ENCODE results near the gene TMEM252.

Gene TMEM252

GRCh38 chr9:68545033-68545705, 4.5 kb upstream of the TMEM252 start:
- DNase-seq (ENCODE audit: extremely low read depth in 1 of 2, low read depth in 1 of 2) = no peak

GRCh38 chr9:68541568-68541967, 885 bp upstream of the TMEM252 start:
- no peak for DNase-seq (ENCODE audit: extremely low read depth in 1 of 2, low read depth in 1 of 2)

GRCh38 chr9:68538200-68538599, 2.5 kb downstream of the TMEM252 start:
- no peak for DNase-seq (ENCODE audit: extremely low read depth in 1 of 2, low read depth in 1 of 2)

GRCh38 chr9:68537616-68537880, 3.1 kb downstream of the TMEM252 start:
- no peak for DNase-seq (ENCODE audit: extremely low read depth in 1 of 2, low read depth in 1 of 2)

- DNase-seq (ENCODE audit: extremely low read depth in 1 of 2, low read depth in 1 of 2) = no peak
Measured at GRCh38 chr9:68536876-68537615, 3.6 kb downstream of the TMEM252 start.

GRCh38 chr9:68533678-68534077, 7.0 kb downstream of the TMEM252 start:
- DNase-seq (ENCODE audit: extremely low read depth in 1 of 2, low read depth in 1 of 2) = no peak

GRCh38 chr9:68532131-68532530, 8.6 kb downstream of the TMEM252 start:
- no peak for DNase-seq (ENCODE audit: extremely low read depth in 1 of 2, low read depth in 1 of 2)

GRCh38 chr9:68530618-68531017, 10.1 kb downstream of the TMEM252 start:
- DNase-seq (ENCODE audit: extremely low read depth in 1 of 2, low read depth in 1 of 2) = no peak

GRCh38 chr9:68523367-68523936, 17.2 kb downstream of the TMEM252 start:
- DNase-seq (ENCODE audit: extremely low read depth in 1 of 2, low read depth in 1 of 2) = no peak

GRCh38 chr9:68522954-68523353, 17.7 kb downstream of the TMEM252 start:
- no peak for DNase-seq (ENCODE audit: extremely low read depth in 1 of 2, low read depth in 1 of 2)

- no peak for DNase-seq (ENCODE audit: extremely low read depth in 1 of 2, low read depth in 1 of 2)
Measured at GRCh38 chr9:68522131-68522530, 18.6 kb downstream of the TMEM252 start.

- DNase-seq (ENCODE audit: extremely low read depth in 1 of 2, low read depth in 1 of 2) = no peak
Measured at GRCh38 chr9:68515326-68516017, 25.2 kb downstream of the TMEM252 start.

- no peak for DNase-seq (ENCODE audit: extremely low read depth in 1 of 2, low read depth in 1 of 2)
Measured at GRCh38 chr9:68513981-68514380, 26.7 kb downstream of the TMEM252 start.

GRCh38 chr9:68513385-68513784, 27.3 kb downstream of the TMEM252 start:
- DNase-seq (ENCODE audit: extremely low read depth in 1 of 2, low read depth in 1 of 2) = no peak

GRCh38 chr9:68509689-68510088, 31.0 kb downstream of the TMEM252 start:
- no peak for DNase-seq (ENCODE audit: extremely low read depth in 1 of 2, low read depth in 1 of 2)

- DNase-seq (ENCODE audit: extremely low read depth in 1 of 2, low read depth in 1 of 2) = no peak
Measured at GRCh38 chr9:68508547-68508946, 32.1 kb downstream of the TMEM252 start.

GRCh38 chr9:68507806-68508145, 32.9 kb downstream of the TMEM252 start:
- DNase-seq (ENCODE audit: extremely low read depth in 1 of 2, low read depth in 1 of 2) = no peak

- no peak for DNase-seq (ENCODE audit: extremely low read depth in 1 of 2, low read depth in 1 of 2)
Measured at GRCh38 chr9:68507130-68507805, 33.4 kb downstream of the TMEM252 start.

GRCh38 chr9:68506551-68506950, 34.1 kb downstream of the TMEM252 start:
- no peak for DNase-seq (ENCODE audit: extremely low read depth in 1 of 2, low read depth in 1 of 2)

GRCh38 chr9:68505681-68506409, 34.8 kb downstream of the TMEM252 start:
- DNase-seq (ENCODE audit: extremely low read depth in 1 of 2, low read depth in 1 of 2) = no peak

- DNase-seq (ENCODE audit: extremely low read depth in 1 of 2, low read depth in 1 of 2) = no peak
Measured at GRCh38 chr9:68502279-68502678, 38.4 kb downstream of the TMEM252 start.
